GM18508 (cell line): Measurements from ENCODE around the gene NAIF1.
"Not testable (repeated sequence)": the region's sequence is repeated elsewhere in the genome, so short reads cannot be mapped to it uniquely, and the experiment has no call there.

Experiments
- ATAC-seq: cut with Tn5 transposase; IDR thresholded peaks from one replicate; pipeline ENCODE4 v1.9.1; 2021; ENCODE audit warnings: moderate number of reproducible peaks; ENCODE audit not compliant: insufficient read depth, unreplicated experiment

NAIF1 gene

DNA sequence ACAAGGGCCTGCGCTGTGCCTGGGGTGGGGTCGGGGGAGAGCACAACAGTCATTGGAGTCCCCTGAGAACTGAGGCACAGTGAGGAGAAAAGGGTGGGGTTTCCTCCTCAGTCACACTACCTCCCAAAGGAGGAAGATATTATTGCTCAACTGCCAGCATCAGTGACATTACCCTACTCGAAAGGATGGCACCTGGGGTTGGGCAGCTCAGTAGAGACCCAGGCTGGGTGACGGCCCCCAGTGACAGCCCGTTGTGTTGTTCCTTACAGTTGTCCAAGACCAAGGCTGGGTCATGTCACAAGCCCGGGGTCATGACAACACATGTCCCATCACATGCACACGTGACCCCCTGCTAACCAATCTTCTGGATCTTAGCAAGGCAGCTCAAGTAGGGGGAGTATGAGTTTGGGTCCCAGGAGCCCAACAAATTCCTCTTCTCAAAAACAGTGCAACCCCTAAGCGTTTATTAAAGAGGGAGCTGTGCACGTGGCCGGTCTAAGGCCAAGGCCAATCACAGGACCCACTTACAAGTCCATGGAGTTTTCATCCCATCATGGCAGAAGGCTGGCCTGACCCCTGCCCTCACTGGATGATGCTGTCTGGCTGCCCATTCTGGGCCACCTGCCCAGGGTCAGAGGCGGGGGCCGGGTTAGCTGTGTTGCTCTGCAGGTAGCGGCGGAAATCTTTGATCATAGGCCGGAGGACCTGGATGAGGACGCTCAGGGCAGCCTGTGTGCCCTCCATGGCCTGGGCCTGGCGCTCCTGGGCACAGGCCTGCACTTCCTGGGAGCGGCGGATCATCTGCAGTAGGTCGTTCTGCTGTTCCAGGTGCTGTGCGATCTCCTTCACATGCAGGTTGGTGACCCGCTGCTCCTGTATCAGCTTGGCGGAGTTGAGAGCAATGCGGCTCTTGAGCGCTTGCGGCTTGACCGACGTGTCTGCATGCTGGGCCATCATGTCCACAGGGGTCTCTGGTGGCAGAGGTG lies 4.0 kb downstream of the NAIF1 start:
- ATAC-seq: no peak

DNA sequence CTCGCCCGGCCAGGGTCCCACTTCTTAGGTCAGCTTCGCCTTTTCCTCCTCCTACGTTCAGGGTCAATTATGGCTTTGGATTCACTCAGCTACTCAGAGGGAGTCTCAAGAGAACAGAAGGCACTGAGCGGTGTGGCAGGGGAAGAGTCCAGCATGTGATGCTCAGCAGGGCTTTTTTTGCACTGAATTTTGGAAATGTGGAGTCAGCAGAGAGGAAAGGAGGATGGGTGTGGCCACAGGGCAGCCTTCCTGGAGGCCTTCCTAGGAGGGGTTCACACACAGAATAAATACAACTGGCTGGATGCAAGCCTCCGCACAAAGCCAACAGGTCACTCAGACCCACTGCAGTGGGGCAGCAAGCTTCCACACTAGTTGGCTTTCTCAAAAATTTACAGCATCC lies 4.8 kb downstream of the NAIF1 start:
- ATAC-seq: no peak

DNA sequence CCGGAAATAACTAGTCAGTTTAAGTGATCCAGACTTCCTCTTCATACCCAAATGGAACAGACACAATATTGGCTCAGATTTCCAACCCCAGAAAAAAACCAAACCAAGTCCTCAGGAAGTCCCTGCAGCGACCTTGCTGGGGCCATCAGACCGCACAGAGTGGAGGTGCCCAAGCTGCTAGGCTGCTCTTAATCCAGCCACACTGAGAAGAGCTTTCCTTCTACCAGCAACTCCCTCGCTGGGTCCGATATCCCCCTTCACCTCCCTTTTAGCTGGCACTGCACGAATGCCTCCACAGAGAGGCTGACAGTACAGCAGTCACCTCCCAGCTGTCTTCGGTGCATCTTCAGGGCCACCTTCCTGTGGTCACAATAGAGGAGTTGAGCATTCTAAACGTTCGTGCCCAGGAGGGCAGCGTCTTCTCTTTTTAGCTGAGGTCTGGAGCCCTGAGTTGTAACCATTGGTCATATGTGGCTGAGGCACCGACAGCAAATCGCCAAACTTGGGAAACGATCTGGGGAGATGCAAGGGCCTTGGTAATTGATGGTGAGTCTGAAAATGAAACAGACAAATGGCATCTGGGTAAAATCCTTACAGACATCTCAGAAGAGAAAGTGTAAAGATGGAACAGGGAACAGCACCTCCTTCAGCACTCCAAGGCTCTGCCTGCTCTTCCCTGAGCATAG lies 5.7 kb downstream of the NAIF1 start:
- ATAC-seq: no peak

DNA sequence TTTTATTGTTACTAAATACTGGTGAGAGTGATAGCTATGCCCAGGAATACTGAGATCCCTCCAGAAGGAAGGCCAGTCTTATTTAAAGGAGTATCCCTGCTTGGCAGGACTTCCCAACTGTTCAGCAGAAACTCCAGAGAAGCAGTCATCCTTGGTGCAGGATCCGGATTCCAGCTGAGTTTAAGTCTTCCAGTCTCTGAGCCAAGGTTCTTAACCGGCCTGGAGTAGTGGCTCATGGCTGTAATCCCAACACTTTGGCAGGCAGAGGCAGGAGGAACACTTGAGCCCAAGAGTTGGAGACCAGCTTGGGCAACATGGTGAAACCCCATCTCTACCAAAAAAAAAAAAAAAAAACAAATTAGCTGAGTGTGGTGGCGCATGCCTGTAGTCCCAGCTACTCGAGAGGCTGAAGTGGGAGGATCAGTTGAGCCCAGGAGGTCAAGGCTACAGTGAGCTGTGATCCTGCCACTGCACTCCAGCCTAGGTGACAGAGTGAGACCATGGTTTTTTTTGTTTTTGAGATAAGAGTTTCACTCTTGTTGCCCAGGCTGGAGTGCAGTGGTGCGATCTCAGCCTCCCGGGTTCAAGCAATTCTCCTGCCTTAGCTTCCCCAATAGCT lies 7.6 kb downstream of the NAIF1 start:
- ATAC-seq: no peak

DNA sequence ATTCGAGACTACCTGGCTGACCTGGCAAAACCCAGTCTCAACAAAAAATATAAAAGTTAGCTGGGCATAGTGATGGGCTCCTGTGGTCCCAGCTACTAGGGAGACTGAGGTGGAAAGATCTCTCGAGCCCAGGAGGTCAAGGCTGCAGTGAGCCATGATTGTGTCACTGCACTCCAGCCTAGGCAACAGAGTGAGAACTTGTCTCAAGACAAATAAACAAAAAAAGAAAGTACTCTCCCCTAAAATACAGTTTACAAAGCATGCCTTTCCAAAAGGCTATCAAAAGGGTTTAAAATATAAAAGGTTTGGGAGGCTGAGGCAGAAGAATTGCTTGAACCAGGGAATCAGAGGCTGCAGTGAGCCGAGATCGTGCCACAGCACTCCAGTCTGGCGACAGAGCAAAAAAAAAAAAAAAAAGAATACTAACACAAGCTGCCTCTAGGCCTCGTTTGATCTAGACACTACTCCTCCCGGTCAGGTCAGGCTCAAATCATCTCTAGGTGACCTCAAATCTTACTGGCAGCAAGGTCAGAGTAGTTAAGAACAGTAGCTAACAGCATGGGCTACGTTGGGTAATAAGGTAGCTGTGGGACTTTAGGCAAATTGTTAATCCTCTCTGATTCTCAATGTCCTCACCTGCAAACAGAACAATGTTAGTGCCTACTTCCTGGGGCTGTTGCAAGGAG lies 9.3 kb downstream of the NAIF1 start:
- ATAC-seq: no peak

DNA sequence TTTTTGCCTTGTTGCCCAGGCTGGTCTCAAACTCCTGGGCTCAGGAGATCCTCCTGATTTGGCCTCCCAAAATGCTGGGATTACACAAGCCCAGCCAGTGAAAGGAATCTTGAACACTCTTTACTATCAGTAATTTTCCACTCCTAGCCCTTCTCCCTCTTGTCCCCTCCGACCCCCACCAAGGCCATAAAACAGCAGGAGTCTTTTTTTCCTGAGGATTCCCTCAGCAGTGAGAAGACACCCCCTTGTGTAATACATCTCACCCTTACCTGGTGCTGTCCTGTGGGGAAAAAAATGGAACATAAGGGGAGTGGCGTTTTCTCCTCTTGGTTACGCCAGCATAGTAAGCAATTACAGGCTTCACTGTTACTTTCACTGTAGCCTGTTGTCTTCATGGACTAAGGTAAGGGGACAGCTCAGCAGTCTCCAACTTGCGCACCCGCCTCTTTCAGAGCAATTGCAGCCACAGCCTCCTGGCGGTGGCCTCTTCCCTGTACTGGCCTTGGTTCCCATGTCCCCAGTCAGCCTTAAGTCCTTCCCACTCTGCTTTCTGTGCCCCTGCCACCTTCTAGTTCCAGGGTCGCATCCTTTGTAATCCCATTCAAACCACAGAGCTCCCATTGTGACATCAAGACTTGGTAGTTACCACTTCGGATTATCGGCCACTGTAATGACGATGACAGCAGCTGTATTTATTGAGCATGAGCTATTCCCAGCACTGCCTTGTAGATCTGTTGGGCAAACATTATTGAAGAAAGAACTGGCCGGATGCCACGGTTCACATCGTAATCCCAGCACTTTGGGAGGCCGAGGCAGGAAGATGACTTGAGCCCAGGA lies 10.0 kb downstream of the NAIF1 start:
- no peak for ATAC-seq

DNA sequence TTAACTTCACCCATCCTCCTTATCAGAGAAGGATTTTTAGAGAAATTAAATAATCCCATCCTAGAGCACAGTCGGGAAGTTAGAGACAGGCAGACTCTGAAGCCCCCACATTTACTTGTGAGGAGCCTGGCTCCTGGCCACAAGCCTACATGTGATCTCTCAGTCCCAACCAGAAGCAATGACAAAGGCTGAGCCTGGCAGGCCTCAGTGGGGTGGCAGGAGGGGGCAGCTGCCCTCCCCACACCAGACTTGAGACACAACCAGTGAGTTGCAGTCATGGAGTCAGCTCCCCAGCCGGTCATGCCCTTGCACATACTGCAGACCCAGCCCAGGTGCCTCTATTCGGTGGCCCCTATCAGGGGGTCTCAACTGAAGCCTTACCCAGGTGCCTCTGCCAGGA lies 11.0 kb downstream of the NAIF1 start:
- ATAC-seq: no peak

DNA sequence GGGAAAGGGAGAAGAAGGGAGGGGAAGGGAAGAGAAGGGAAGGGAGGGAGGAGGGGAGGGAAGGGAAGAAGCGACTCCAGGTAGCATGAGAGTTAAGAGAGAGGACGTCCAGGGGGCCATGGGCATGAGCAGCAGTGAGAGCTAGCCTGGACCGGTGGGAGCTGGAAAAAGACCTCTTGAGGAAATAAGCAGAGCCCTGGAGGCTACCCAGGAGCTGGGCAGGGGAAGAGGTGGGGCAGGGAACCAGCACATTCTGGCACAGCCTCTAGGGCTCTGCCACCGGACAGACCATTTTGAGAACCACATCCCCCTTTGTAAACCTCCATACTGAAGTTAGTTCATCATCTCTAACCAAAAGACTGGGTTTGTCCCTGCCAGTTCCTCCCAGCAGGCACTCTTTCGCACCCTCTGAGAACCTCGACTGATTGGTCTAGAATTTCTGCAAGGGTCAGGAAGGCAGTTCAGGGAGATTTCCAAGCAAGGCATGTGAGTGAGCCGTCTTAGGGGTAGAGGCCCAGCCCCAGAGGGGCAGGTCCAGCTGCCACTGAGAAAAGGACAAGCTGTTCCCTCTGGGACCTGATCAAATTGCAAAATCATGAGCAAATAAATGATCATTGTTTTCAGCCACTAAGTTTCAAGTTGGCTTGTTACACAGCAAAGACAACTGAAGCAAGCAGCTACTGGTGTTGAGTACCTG lies 11.6 kb downstream of the NAIF1 start:
- no peak for ATAC-seq

DNA sequence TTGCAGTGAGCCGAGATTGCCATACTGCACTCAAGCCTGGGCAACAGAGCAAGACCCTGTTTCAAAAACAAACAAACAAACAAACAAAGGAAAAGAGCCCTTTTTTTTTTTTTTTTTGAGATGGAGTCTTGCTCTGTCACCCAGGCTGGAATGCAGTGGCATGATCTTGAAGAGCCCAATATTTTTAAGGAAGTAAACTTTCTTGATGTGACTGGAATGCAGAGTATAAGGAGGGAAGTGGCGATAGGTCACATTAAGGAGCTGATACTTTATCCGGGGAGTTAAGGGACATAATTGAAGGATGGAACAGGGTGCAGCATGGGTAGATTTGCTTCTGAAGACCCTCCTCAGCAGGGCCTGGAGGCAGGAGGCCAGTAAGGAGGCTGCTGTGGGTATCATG lies 13.0 kb downstream of the NAIF1 start:
- no peak for ATAC-seq

DNA sequence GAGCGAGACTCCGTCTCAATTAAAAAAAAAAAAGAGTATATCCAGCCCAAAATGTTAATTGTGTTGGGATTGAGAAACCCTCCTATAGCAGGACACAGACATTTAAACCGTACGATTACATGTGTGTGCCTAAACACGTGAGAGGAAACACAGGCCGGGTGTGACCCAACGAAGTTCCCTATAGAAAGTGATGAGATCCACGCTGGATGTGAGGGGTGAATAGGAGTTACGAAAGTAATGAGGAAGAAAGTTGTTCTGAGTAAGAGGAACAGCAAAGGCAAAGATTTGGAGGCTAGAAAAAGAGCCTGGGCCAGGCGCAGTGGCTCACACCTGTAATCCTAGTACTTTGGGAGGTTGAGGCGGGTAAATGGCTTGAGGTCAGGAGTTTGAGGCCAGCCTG lies 13.6 kb downstream of the NAIF1 start:
- ATAC-seq: no peak

DNA sequence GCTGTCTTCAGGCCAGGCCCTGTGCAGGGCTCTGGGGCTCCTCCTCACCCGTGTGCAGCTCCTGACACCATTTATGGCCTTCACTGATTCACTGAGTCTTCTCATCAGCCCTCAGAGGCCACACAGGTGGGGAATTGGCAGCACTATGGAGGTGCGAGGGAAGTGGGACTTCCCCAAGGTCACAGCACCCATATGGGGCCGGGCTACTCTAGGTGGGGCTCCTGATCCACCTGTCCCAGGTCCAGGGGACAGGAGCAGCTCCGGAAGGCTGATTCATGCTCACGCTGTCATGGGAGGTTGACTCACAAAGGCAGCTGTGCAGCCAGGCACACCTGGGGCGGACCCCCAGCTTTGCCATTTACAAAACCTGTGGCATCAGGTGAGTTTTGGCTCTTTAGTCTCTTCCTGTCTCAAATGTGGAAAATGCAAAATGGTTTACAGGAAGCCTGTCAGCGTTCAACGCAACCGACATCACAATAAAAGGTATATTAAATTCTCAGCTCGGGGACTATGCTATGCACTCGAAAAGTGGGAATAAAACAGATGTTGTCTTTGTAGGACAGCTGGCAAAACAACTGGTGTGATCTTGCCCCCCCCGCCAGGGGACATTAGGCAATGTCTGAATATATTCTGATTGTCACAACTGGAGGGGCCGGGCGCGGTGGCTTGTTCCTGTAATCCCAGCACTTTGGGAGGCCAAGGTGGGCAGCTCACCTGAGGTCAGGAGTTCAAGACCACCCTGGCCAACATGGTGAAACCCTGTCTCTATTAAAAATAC lies 15.0 kb downstream of the NAIF1 start:
- ATAC-seq: no peak

DNA sequence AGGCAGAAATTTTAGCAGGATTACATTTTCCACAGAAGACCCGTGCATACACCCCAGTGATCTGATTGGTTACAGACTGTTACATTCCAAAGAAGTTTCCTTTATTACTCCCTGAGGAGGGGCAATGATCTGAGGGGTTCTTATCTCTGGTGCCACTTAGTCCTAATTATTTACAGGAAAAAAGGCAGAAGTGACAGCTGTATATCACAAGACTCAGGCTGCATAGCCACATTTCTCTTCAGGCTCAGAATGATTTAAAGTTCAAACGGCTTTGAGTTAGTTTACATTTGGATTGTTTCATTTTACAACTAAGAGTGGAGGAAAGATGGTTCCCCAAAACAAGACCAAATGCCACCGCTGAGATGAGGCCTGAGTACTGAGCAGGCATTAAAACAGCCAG lies 17.3 kb downstream of the NAIF1 start:
- ATAC-seq: no peak

DNA sequence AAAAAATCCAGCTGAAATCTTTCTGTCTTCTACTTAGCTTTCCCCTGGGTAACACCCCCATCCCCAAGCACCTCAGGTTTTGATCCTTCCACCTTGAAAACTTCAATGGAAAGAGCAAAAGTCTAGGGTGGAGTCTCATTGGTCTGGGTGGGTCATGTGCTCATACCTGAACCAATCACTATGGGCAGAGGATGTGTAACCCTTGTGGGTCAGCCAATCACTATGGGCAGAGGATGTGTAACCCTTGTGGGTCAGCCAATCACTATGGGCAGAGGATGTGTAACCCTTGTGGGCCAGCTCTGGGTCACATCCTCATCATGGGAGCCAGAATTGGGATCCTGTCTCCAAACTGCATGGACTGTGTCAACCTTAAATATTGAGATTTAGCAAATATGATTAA lies 18.5 kb downstream of the NAIF1 start:
- no peak for ATAC-seq

DNA sequence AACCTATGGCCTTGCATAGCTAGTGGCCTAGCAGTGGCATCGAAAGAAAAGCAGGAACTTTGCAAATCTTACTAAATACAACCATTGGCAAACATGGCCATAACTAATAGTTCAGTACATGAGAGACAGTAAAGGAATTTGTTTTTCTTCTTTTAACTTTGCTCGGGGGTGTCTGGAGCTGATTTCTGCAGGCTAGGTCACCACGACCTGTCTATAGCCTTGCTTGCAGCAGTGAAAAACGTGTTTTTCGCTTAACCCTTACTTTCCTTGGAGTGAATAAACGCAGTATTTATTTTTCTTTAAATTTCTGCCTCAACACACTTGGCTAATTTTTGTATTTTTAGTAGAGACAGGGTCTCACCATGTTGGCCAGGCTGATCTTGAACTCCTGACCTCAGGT lies 19.9 kb downstream of the NAIF1 start:
- no peak for ATAC-seq

DNA sequence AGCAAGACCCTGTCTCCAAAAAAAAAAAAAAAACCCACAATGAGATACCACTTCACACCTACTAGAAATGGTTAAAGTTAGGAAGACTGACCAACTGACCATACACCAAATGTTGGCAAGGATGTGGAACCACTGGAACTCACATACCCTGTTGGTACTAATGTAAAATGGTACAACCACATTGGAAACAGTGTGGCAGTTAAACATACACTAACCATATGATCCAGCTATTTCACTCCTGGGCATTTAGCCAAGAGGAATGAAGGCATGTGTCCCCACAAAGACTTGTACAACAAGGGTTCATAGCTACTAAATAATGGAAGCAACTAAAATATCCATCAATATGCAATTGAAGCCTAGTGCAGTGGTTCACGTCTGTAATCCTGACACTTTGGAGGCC lies 21.3 kb downstream of the NAIF1 start:
- no peak for ATAC-seq

DNA sequence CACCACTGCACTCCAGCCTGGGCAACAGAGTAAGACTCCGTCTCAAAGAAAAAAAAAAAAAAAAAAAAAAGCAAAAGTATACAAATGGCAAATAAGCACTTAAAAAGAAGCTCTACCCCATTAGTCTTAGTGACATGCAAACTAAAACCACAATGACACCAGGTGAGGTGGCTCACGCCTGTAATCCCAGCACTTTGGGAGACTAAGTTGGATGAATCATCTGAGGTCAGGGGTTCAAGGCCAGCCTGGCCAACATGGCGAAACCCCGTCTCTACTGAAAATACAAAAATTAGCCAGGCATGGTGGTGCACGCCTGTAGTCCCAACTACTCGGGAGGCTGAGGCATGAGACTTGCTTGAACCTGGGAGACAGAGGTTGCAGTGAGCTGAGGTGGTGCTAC lies 21.7 kb downstream of the NAIF1 start:
- not testable (repeated sequence) for ATAC-seq

DNA sequence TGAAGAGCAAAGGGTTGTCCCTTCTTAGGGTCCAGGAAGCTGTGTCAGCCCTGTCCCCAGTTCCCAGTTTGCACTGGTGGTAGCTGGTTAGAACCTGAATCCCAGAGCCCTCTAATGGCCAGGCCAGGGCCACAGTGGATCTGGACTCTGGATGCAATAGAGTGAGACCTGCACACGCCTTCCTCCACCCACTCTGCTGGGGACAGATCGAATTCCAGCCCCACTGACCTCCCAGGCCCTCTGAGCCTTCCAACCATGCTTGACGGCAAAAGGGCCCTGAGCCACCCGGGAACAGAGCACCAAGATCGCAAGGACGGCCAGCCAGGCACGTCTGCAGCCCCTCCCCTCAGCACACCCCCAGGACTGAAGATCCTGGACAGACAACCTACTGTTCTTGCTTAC lies 23.7 kb downstream of the NAIF1 start:
- no peak for ATAC-seq

DNA sequence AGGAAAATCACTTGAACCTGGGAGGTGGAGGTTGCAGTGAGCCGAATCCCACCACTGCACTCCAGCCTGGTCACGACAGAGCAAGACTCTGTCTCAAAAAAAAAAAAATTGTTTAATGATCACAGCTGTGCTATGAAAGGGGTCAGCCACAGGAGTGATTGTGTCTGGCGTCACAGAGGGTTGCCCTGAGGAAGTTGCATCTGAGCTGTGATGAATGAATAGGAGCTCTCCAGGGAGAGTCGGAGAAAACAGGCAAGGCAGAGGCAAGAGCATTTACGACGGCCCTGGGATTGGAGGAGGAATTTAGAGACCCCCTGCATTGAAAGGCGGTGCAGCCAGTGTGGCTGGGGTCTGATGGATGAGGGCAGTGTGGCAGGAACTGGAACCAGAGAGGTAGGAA lies 25.1 kb downstream of the NAIF1 start:
- no peak for ATAC-seq
